A549 (cell line): Measurements from ENCODE around the gene REXO5.

Source experiments
- CHD2 ChIP-seq: fragments of 150-350 bp; IDR thresholded peaks from 2 replicates; pipeline ENCODE4 v1.6.1; 2014; ENCODE audit warnings: low read length; ENCODE audit not compliant: partially characterized antibody
- POLR2A ChIP-seq: IDR thresholded peaks from 2 replicates; pipeline ENCODE4 v1.6.1; 2012; ENCODE audit warnings: mild to moderate bottlenecking, low read length
- RAD21 ChIP-seq, 2 experiments: fragments of >200 bp in 1 of 2; sonication (Bioruptor Twin) in 1 of 2; formaldehyde crosslinking in 1 of 2; IDR thresholded peaks in 1 of 2; conservative IDR thresholded peaks in 1 of 2; 2 replicates in 1 of 2; 3 replicates in 1 of 2; pipeline ENCODE4 v1.6.1; 2012 to 2018; ENCODE audit warnings: inconsistent platforms in 1 of 2
- RARB ChIP-seq: fragments of 250-450 bp; sonication (Bioruptor Pico); IDR thresholded peaks from 2 replicates; pipeline ENCODE4 v1.8.0; 2021; ENCODE audit warnings: mild to moderate bottlenecking, moderate library complexity
- ZC3H11A ChIP-seq: fragments of 450-650 bp; IDR thresholded peaks from 2 replicates; pipeline ENCODE4 v1.6.1; 2014; ENCODE audit warnings: antibody characterized with exemption, mild to moderate bottlenecking
- TF ChIP-seq, protein P1 (sequence below): fragments of >200 bp; sonication (Bioruptor Twin); formaldehyde crosslinking; IDR thresholded peaks from 3 replicates; pipeline ENCODE4 v1.5.1; 2016
- TF ChIP-seq, protein P2 (sequence below): IDR thresholded peaks from 2 replicates; pipeline ENCODE4 v1.6.1; 2012

DNA sequence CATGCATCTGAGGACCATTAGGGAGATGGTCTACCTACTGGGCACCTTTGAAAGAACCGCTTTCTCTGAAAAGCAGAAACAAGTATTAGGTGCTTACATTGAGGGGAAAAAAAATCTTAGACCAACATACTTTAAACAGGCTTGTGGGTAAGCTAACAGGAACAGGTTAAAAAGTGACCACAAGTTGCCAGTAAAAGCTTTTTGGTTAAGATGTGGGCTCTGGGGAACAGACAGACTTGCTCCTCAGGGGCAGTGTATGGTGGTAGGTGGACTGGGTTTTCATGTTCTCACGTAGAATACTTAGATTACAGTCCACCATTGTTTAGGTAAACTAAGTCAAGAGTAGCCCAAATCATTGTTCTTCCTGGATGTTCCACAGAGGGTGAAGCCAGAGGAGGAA lies 41.2 kb downstream of the REXO5 start:
- TF ChIP-seq ZC3H11A, result no peak
- TF ChIP-seq RARB (CRISPR knock-in tag), result no peak
- TF ChIP-seq, protein P1, sequence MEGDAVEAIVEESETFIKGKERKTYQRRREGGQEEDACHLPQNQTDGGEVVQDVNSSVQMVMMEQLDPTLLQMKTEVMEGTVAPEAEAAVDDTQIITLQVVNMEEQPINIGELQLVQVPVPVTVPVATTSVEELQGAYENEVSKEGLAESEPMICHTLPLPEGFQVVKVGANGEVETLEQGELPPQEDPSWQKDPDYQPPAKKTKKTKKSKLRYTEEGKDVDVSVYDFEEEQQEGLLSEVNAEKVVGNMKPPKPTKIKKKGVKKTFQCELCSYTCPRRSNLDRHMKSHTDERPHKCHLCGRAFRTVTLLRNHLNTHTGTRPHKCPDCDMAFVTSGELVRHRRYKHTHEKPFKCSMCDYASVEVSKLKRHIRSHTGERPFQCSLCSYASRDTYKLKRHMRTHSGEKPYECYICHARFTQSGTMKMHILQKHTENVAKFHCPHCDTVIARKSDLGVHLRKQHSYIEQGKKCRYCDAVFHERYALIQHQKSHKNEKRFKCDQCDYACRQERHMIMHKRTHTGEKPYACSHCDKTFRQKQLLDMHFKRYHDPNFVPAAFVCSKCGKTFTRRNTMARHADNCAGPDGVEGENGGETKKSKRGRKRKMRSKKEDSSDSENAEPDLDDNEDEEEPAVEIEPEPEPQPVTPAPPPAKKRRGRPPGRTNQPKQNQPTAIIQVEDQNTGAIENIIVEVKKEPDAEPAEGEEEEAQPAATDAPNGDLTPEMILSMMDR, result no peak
- no peak for TF ChIP-seq POLR2A
- no peak for TF ChIP-seq RAD21 (conservative IDR thresholded peaks at IDR 0.05 in 1 of 2, IDR thresholded peaks at IDR 0.05 in 1 of 2)
- TF ChIP-seq CHD2, result no peak
- TF ChIP-seq, protein P2, sequence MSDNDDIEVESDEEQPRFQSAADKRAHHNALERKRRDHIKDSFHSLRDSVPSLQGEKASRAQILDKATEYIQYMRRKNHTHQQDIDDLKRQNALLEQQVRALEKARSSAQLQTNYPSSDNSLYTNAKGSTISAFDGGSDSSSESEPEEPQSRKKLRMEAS, result no peak
